MM.1S (cell line): ENCODE measurements around the gene HP1BP3.

ENCODE experiments used
- DNase-seq: peaks from one replicate; pipeline ENCODE4 v3.0.0-alpha.2; 2015
- H2AFZ ChIP-seq: fragments of 300-600 bp; sonication (generic); 2 replicates; pipeline ENCODE4 v1.6.0; 2016; ENCODE audit warnings: antibody characterized with exemption, low read length
- H3F3A ChIP-seq: fragments of 300-600 bp; sonication (generic); 2 replicates; pipeline ENCODE4 v1.6.1; 2016; ENCODE audit warnings: mild to moderate bottlenecking, antibody characterized with exemption, low read length, moderate library complexity, mixed read lengths; ENCODE audit not compliant: insufficient read depth
- H3K27ac ChIP-seq: fragments of 300-600 bp; sonication (generic); 2 replicates; pipeline ENCODE4 v1.5.1; 2016; ENCODE audit warnings: mild to moderate bottlenecking, low read length
- H3K27me3 ChIP-seq: fragments of 300-600 bp; sonication (generic); replicated peaks from 2 replicates; pipeline ENCODE4 v1.6.0; 2016; ENCODE audit warnings: low read length; ENCODE audit not compliant: insufficient read depth
- H3K36me3 ChIP-seq: fragments of 300-600 bp; sonication (generic); replicated peaks from 2 replicates; pipeline ENCODE4 v1.6.1; 2016; ENCODE audit warnings: mild to moderate bottlenecking, low read length, mixed read lengths; ENCODE audit not compliant: insufficient read depth
- H3K4me1 ChIP-seq: fragments of 300-600 bp; sonication (generic); 2 replicates; pipeline ENCODE4 v1.6.1; 2016; ENCODE audit warnings: low read length, mixed read lengths
- H3K4me2 ChIP-seq: fragments of 300-600 bp; sonication (generic); 2 replicates; pipeline ENCODE4 v1.6.0; 2016; ENCODE audit warnings: low read depth, low read length
- H3K4me3 ChIP-seq: fragments of 300-600 bp; sonication (generic); 2 replicates; pipeline ENCODE4 v1.5.1; 2016; ENCODE audit warnings: low read length, mixed read lengths
- H3K79me2 ChIP-seq: fragments of 300-600 bp; sonication (generic); 2 replicates; pipeline ENCODE4 v1.6.1; 2016; ENCODE audit warnings: mixed run types, low read length, mixed read lengths
- H3K9ac ChIP-seq: fragments of 300-600 bp; sonication (generic); 2 replicates; pipeline ENCODE4 v1.6.1; 2016; ENCODE audit warnings: low read length, mixed read lengths
- H3K9me2 ChIP-seq: fragments of 300-600 bp; sonication (generic); replicated peaks from 2 replicates; pipeline ENCODE4 v1.6.1; 2016; ENCODE audit warnings: mild to moderate bottlenecking, low read length, mixed read lengths; ENCODE audit not compliant: insufficient read depth
- H3K9me3 ChIP-seq: fragments of 300-600 bp; sonication (generic); replicated peaks from 2 replicates; pipeline ENCODE4 v1.6.1; 2016; ENCODE audit warnings: mild to moderate bottlenecking, low read length, mixed read lengths; ENCODE audit not compliant: insufficient read depth
- H4K20me1 ChIP-seq: fragments of 300-600 bp; sonication (generic); 2 replicates; pipeline ENCODE4 v1.6.1; 2016; ENCODE audit warnings: mild to moderate bottlenecking, low read length, moderate library complexity, mixed read lengths; ENCODE audit not compliant: insufficient read depth
- CTCF ChIP-seq: fragments of 300-600 bp; sonication (generic); IDR thresholded peaks from 2 replicates; pipeline ENCODE4 v1.5.1; 2016; ENCODE audit warnings: antibody characterized with exemption, low read length, mixed read lengths
- EZH2 ChIP-seq: fragments of 300-600 bp; sonication (generic); optimal IDR thresholded peaks from 2 replicates; pipeline ENCODE3; 2017; ENCODE audit warnings: low read depth, mild to moderate bottlenecking, antibody characterized with exemption, low read length, mixed read lengths
- EZH2phosphoT487 ChIP-seq: fragments of 300-600 bp; sonication (generic); IDR thresholded peaks from 2 replicates; pipeline ENCODE4 v1.6.1; 2018; ENCODE audit warnings: antibody characterized with exemption, low read length

Gene HP1BP3

DNA sequence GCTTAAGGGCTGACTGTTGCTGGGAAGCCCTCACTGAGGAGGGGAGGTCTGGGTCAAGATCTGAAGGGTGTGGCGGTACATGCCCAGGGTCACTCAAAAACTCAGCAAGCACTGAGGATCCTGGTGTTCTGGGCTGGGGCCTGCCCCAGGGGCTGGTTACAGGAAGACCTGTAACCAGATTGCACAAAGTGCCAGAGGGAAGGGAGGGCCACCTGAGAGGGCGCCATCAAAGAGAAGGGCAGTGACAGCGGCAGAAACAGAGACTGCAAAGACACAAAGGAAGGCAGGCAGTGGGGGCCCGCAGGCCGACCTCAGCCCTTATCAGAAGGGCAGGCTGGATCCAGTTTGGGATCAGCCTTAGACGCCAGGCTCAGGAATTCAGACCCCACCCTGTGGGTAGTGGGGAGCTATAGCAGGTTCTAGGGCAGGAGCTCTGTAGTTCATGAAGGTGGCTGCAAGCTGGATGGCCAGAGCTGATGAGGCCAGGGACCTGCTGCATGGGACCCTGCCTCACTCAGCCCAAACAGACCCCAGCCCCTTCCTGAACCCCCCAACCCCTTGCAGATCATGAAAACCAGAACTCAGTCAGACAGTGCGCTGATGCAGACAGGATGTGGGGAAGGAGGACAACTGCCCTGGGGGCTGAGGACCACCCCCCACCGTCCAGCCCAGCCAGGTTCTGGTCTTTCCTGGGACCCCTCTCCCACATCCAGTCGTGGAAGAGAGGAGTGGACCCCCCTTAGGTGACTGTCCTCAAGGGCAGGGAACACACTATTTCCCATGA is 58.5 kb downstream of the HP1BP3 start:
- peaks cover 86% of the 10 kb centered on the region for H3K27me3 ChIP-seq
- no peak overlapping the region for H3K4me3 ChIP-seq

GRCh38 chr1:20727746-20728316 is 59.3 kb downstream of the HP1BP3 start:
- H3K79me2 ChIP-seq = no peaks in the 10 kb centered on the region
- no peak for TF ChIP-seq EZH2
- no peak for TF ChIP-seq EZH2phosphoT487
- 0 out of 2 replicates have a peak, but pooled peaks have one; percentile 7 for TF ChIP-seq CTCF
- H3K9me3 ChIP-seq = no peaks in the 10 kb centered on the region
- peaks cover 93% of the 10 kb centered on the region for H3K27me3 ChIP-seq
- no peak overlapping the region for H3K27ac ChIP-seq
- H3K4me3 ChIP-seq = no peak overlapping the region
- no peak overlapping the region for H3K4me2 ChIP-seq
- peaks cover 7% of the 10 kb centered on the region; the same call in 1 of the 2 replicates for H3K4me1 ChIP-seq
- H2AFZ ChIP-seq = no peak overlapping the region
- no peaks in the 10 kb centered on the region for H3K36me3 ChIP-seq
- no peak for DNase-seq
- H3F3A ChIP-seq = peaks cover 3% of the 10 kb centered on the region; the same call in 1 of the 2 replicates
- no peak overlapping the region for H3K9ac ChIP-seq
- no peaks in the 10 kb centered on the region for H3K9me2 ChIP-seq
- H4K20me1 ChIP-seq = no peaks in the 10 kb centered on the region

More for the DNA sequence above, 58.5 kb downstream of the HP1BP3 start:
- no peak for DNase-seq
- Histone ChIP-seq H2AFZ (no peak overlapping the region), H3K4me1 (peaks cover 7% of the 10 kb centered on the region; the same call in 1 of the 2 replicates), H3K9me3 (no peaks in the 10 kb centered on the region), H3K4me2 (no peak overlapping the region), H3K9me2 (no peaks in the 10 kb centered on the region), H3K9ac (no peak overlapping the region), H4K20me1 (no peaks in the 10 kb centered on the region), H3K27ac (no peak overlapping the region), H3K36me3 (no peaks in the 10 kb centered on the region), H3F3A (peaks cover 9% of the 10 kb centered on the region), H3K79me2 (no peaks in the 10 kb centered on the region)
- TF ChIP-seq CTCF (no peak), EZH2phosphoT487 (no peak), EZH2 (no peak)

DNA sequence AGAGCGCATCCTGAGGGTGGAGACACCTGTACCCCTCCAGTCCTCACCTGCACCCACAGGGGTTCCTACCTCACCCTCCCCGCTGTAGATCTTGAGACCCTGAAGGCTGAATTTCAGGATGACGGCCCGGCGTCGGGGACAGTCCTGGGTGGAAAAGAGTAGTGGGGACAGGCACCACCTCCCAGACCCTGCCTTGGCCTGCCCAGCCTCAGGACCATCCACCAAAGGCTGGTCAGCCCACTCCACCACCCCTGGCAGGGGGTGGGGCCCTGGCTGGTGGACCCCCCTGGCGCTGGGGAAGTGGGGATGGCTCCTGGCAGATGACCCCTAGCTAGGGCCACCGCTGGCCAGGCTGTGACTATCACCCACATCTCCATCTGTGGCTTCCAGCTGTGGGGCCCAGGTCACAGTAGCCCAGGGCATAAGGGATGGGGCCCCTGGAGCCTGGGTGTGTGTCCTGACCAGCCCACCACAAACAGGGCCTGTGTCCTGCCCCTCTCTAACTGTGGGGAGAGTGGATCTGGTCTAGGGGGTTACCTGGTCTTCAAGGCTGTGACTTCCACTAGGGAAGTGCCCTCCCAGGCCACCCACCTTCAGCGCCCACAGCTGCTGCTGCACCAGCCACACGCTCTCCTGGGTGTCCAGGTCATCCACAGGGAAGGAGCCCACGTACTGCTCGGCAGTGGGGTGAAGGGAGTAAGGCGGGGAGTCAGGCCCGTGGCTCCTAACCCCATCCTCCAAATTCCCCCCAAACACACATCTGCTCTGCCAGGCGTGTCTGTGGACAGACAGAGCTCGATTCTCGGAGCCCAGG is 60.0 kb downstream of the HP1BP3 start:
- H3K36me3 ChIP-seq = no peaks in the 10 kb centered on the region
- no peak overlapping the region for H3K4me3 ChIP-seq
- no peak overlapping the region for H3K27ac ChIP-seq
- peaks cover 96% of the 10 kb centered on the region for H3K27me3 ChIP-seq
- H4K20me1 ChIP-seq = no peaks in the 10 kb centered on the region
- no peaks in the 10 kb centered on the region for H3K4me1 ChIP-seq
- no peaks in the 10 kb centered on the region for H3K9me3 ChIP-seq
- H3K9ac ChIP-seq = no peak overlapping the region
- no peaks in the 10 kb centered on the region for H3F3A ChIP-seq
- no peaks in the 10 kb centered on the region for H3K79me2 ChIP-seq
- H3K4me2 ChIP-seq = no peak overlapping the region
- TF ChIP-seq CTCF = no peak
- TF ChIP-seq EZH2phosphoT487 = no peak
- TF ChIP-seq EZH2 = no peak
- no peaks in the 10 kb centered on the region for H3K9me2 ChIP-seq
- H2AFZ ChIP-seq = no peak overlapping the region
- no peak for DNase-seq
